GM12878 (cell line): Measurements from ENCODE around the gene VARS2. TPM values are rescaled to one million over a fixed set of nuclear protein-coding genes. Genes with fewer than 3 reads are reported as not detected.

Source experiments
- ATAC-seq: fragments of 200-7000 bp; cut with Tn5 transposase; 3 replicates; pipeline ENCODE4 v1.9.1; 2020; ENCODE audit warnings: mild to moderate bottlenecking, moderate library complexity
- BruUV-seq: library from RNA; stranded (reverse); fragments of 400-500 nt; replicated peaks from 2 replicates; lab custom pipeline; 2021; lab: Mats Ljungman, UMichigan
- CTCF ChIA-PET: fragments of 300-600 bp; sonication (Branson Sonifier 250); formaldehyde crosslinking; extraction: SDS; loops from one replicate; lab custom pipeline; 2021; ENCODE audit warnings: inconsistent platforms; lab: Yijun Ruan, JAX
- POLR2A ChIA-PET: fragments of 350-600 bp; formaldehyde crosslinking; extraction: SDS; loops from one replicate; lab custom pipeline; 2021; ENCODE audit warnings: inconsistent platforms; lab: Charles Lee
- RAD21 ChIA-PET: fragments of 300-600 bp; sonication (Branson Sonifier 250); formaldehyde crosslinking; loops from one replicate; lab custom pipeline; 2023; ENCODE audit warnings: antibody characterized with exemption; ENCODE audit not compliant: unreplicated experiment; lab: Charles Lee
- SMC1A ChIA-PET: fragments of 300-600 bp; sonication (Branson Sonifier 250); formaldehyde crosslinking; loops from one replicate; lab custom pipeline; 2023; ENCODE audit not compliant: unreplicated experiment, uncharacterized antibody; lab: Charles Lee
- DNase-seq: peaks from one replicate; pipeline ENCODE4 v3.0.0-alpha.2; 2011; ENCODE audit warnings: low read depth, low spot score
- FAIRE-seq: peaks from 3 replicates; lab custom pipeline; 2011; peaks lifted over from hg19 to GRCh38; lab: Jason Lieb, UNC
- H2AFZ ChIP-seq: 2 replicates; pipeline ENCODE4 v1.6.0; 2011; ENCODE audit warnings: low read depth, low read length, control low read depth; ENCODE audit not compliant: control insufficient read depth
- H3K27ac ChIP-seq: 2 replicates; pipeline ENCODE4 v1.5.1; 2011; ENCODE audit warnings: control low read depth; ENCODE audit not compliant: control insufficient read depth, insufficient read depth
- H3K27me3 ChIP-seq, 2 experiments: replicated peaks in 1 of 2; 2 replicates each; pipeline versions ENCODE4 v1.6.0 to v1.6.1; 2011; ENCODE audit warnings: low read length in 1 of 2; ENCODE audit not compliant: control insufficient read depth in 2 of 2, insufficient read depth in 2 of 2
- H3K36me3 ChIP-seq, 2 experiments: 2 replicates each; pipeline ENCODE4 v1.5.1; 2011; ENCODE audit warnings: low read length in 1 of 2; ENCODE audit not compliant: control insufficient read depth in 2 of 2, insufficient read depth in 2 of 2
- H3K4me1 ChIP-seq: 2 replicates; pipeline ENCODE4 v1.6.1; 2011; ENCODE audit warnings: mild to moderate bottlenecking, low read length, moderate library complexity, mixed read lengths; ENCODE audit not compliant: control insufficient read depth, insufficient read depth
- H3K4me2 ChIP-seq: 2 replicates; pipeline ENCODE4 v1.6.0; 2011; ENCODE audit warnings: control low read depth; ENCODE audit not compliant: control insufficient read depth, insufficient read depth
- H3K4me3 ChIP-seq: fragments of 200-600 bp; sonication (generic); 2 replicates; pipeline ENCODE4 v1.5.1; 2016
- H3K79me2 ChIP-seq: 2 replicates; pipeline ENCODE4 v1.6.0; 2011; ENCODE audit warnings: low read length; ENCODE audit not compliant: control insufficient read depth, insufficient read depth
- H3K9ac ChIP-seq: 2 replicates; pipeline ENCODE4 v1.8.0; 2011; ENCODE audit warnings: low read length, control low read depth, mixed read lengths; ENCODE audit not compliant: control insufficient read depth, insufficient read depth
- H3K9me3 ChIP-seq: replicated peaks from 3 replicates; pipeline ENCODE4 v1.5.1; 2011; ENCODE audit warnings: mild to moderate bottlenecking, low read length; ENCODE audit not compliant: control insufficient read depth, insufficient read depth
- H4K20me1 ChIP-seq: 2 replicates; pipeline ENCODE4 v1.6.0; 2011; ENCODE audit not compliant: control insufficient read depth, insufficient read depth
- ATF2 ChIP-seq: IDR thresholded peaks from 2 replicates; pipeline ENCODE4 v1.6.1; 2012; ENCODE audit warnings: low read length, inconsistent platforms
- BCLAF1 ChIP-seq: fragments of 450-650 bp; IDR thresholded peaks from 2 replicates; pipeline ENCODE4 v1.6.1; 2017; ENCODE audit warnings: antibody characterized with exemption, mild to moderate bottlenecking, moderate library complexity
- CTCF ChIP-seq, 3 experiments: IDR thresholded peaks in 2 of 3; conservative IDR thresholded peaks in 1 of 3; 2 replicates each; pipeline ENCODE4 v1.5.1; 2011; ENCODE audit warnings: low read depth in 3 of 3, low read length in 3 of 3, mild to moderate bottlenecking in 3 of 3, control low read depth in 2 of 3, moderate library complexity in 2 of 3, inconsistent platforms in 1 of 3, mixed read lengths in 1 of 3; ENCODE audit not compliant: control insufficient read depth in 2 of 3, insufficient read depth in 1 of 3; ENCODE audit errors: extremely low read depth in 1 of 3
- DPF2 ChIP-seq: fragments of 450-650 bp; IDR thresholded peaks from 2 replicates; pipeline ENCODE4 v1.6.1; 2017; ENCODE audit warnings: mild to moderate bottlenecking
- FOXK2 ChIP-seq: fragments of 450-650 bp; IDR thresholded peaks from 2 replicates; pipeline ENCODE4 v1.6.1; 2017; ENCODE audit warnings: mild to moderate bottlenecking, moderate library complexity
- MYC ChIP-seq: IDR thresholded peaks from 2 replicates; pipeline ENCODE4 v1.6.1; 2011; ENCODE audit warnings: mild to moderate bottlenecking, low read length, moderate library complexity, inconsistent platforms; ENCODE audit not compliant: insufficient read depth, insufficient replicate concordance, insufficient read length, severe bottlenecking
- PAX5 ChIP-seq: IDR thresholded peaks from 2 replicates; pipeline ENCODE4 v1.6.1; 2011; ENCODE audit warnings: low read depth, low read length, borderline replicate concordance
- STAT3 ChIP-seq: IDR thresholded peaks from 2 replicates; pipeline ENCODE4 v1.6.1; 2011; ENCODE audit warnings: low read depth, low read length, improper control_type of control experiment
- WGBS: methylation state at CpG from one replicate; pipeline ENCODE4 v1.1.6; 2016; ENCODE audit warnings: low lambda C conversion rate; ENCODE audit not compliant: insufficient replicate concordance, insufficient coverage; ENCODE audit errors: missing lambda C conversion rate; 5-methylcytosine and 5-hydroxymethylcytosine counted together
- in situ Hi-C: fragments of 300-500 bp; cut with MboI; formaldehyde crosslinking; loops from 9 replicates; pipeline ENCODE4 v1.14.3; 2018; ENCODE audit warnings: mixed read lengths
- intact Hi-C: fragments of 100-400 bp; cut with micrococcal nuclease; formaldehyde crosslinking; loops from one replicate; pipeline ENCODE4 v1.14.2; 2022; ENCODE audit not compliant: unreplicated experiment
- polyA plus RNA-seq, 11 experiments: library from polyadenylated mRNA; depleted of rRNA in 4 of 11; unstranded in 6 of 11; stranded (reverse) in 5 of 11; fragments of >200 nt; fragmentation: Nextera tagmentation in 4 of 11; fragmentation: Illumina TruSeq in 1 of 11; extraction: Ambion mirVana in 4 of 11; extraction: Trizol in 1 of 11; gene quantifications; 1 replicate in 1 of 11; 2 replicates in 10 of 11; pipeline versions ENCODE4 v1.2.1 to v1.2.3, GENCODE V29; 2011 to 2016; ENCODE audit warnings: inconsistent platforms in 2 of 11, missing spikeins in 2 of 11, low read depth in 1 of 11
- total RNA-seq, 4 experiments: library from RNA; depleted of rRNA in 3 of 4; stranded (reverse); fragments of >200 nt in 3 of 4; fragmentation: Illumina TruSeq in 1 of 4; extraction: Trizol in 1 of 4; gene quantifications; 2 replicates each; pipeline versions ENCODE4 v1.2.1 to v1.2.3, GENCODE V29; 2013 to 2021

VARS2 gene
- total and polyA plus RNA-seq, 10 of the 15 experiments (the other 5 are each of a cell fraction or from before 2014, with no cell fraction given): 3.8 to 70.7 (median 49.1) TPM

GRCh38 chr6:30940361-30940986 is 26.4 kb downstream of the VARS2 start, which contains the start of gene MUCL3 (continued):
- TF ChIP-seq BCLAF1: no peak
- no peak for TF ChIP-seq ATF2
- TF ChIP-seq PAX5: no peak
- no peak for TF ChIP-seq MYC
- TF ChIP-seq DPF2: no peak

GRCh38 chr6:30942338-30943060 is 28.5 kb downstream of the VARS2 start:
- Histone ChIP-seq H3K4me1 (no peaks in the 10 kb centered on the region), H3K4me2 (no peak overlapping the region), H4K20me1 (no peaks in the 10 kb centered on the region; the same call in 1 of the 2 replicates), H3K9me3 (no peaks in the 10 kb centered on the region), H3K27ac (no peak overlapping the region), H3K36me3 (no peaks in the 10 kb centered on the region), H2AFZ (no peak overlapping the region), H3K9ac (no peak overlapping the region), H3K79me2 (no peaks in the 10 kb centered on the region), H3K27me3 (peaks cover 0 to 3% of the 10 kb centered on the region in 2 experiments; a peak in 3 of 4 replicates), H3K4me3 (no peak overlapping the region)
- ChIA-PET CTCF (interaction anchor here (0.7 to 1.1 kb wide), 2 partner anchors 12 to 128 kb away, joined by 3 read pairs; no protein-coding TSS in a partner anchor), RAD21 (no interaction called here), POLR2A (no interaction called here), SMC1A (no interaction called here)
- no peak for DNase-seq
- in situ Hi-C loops (no loop called here), intact Hi-C loops (no loop called here)
- no TSS peak for BruUV-seq
- TF ChIP-seq STAT3: no peak
- TF ChIP-seq FOXK2: no peak
- 0 out of 6 replicates have a peak, but pooled peaks of 2 of the 3 experiments have one; percentile 14 to 17 for TF ChIP-seq CTCF (IDR thresholded peaks at IDR 0.05 in 2 of 3, conservative IDR thresholded peaks at IDR 0.05 in 1 of 3; ENCODE audit: control insufficient read depth in 2 of 3, extremely low read depth in 1 of 3, insufficient read depth in 1 of 3, low read depth in 3 of 3, low read length in 3 of 3)
- 12% methylated on average over 15 of the region's 15 CpGs for WGBS
- no peak for ATAC-seq
- FAIRE-seq: no peak
